Measurements from ENCODE around the gene MED13L. TPM values are rescaled to one million over a fixed set of nuclear protein-coding genes. Genes with fewer than 3 reads are reported as not detected.

Gene MED13L
- total and polyA plus RNA-seq, 2 of the 8 experiments (the other 6 are each of a cell fraction or from before 2014, with no cell fraction given) = 15.9 to 51.7 TPM

- no peak overlapping the region for H2BK15ac ChIP-seq (ENCODE audit: low read length)
- H2AFZ ChIP-seq (ENCODE audit: low read length) = no peak overlapping the region
- H4K5ac ChIP-seq (ENCODE audit: insufficient read length, low read depth, low read length) = no peak overlapping the region
- no peak for FAIRE-seq
- WGBS, 2 experiments (ENCODE audit: extremely low coverage in 1 of 2, insufficient coverage in 1 of 2, insufficient read length in 1 of 2, insufficient replicate concordance in 2 of 2, low coverage in 1 of 2, low lambda C conversion rate in 2 of 2, missing lambda C conversion rate in 1 of 2) = 85% methylated on average over 1 of the region's 1 CpG; no CpG with 5 or more reads in 1 of the 2 experiments
- no peak for TF ChIP-seq CREB1 (IDR thresholded peaks at IDR 0.05)
- TF ChIP-seq TEAD4 (IDR thresholded peaks at IDR 0.05; ENCODE audit: low read depth, low read length) = no peak
- TF ChIP-seq EGR1 (IDR thresholded peaks at IDR 0.05; ENCODE audit: borderline replicate concordance, low read depth, low read length) = no peak
- no peak for TF ChIP-seq ASH2L (IDR thresholded peaks at IDR 0.05; ENCODE audit: low read length)
- no peak for TF ChIP-seq SAP30 (IDR thresholded peaks at IDR 0.05; ENCODE audit: insufficient read depth, insufficient replicate concordance, low read length)
- no peak for TF ChIP-seq MAFK (IDR thresholded peaks at IDR 0.05; ENCODE audit: low read depth, low read length)
- no peak for TF ChIP-seq NANOG (IDR thresholded peaks at IDR 0.05; ENCODE audit: insufficient read depth, low read depth, low read length, poor library complexity, severe bottlenecking)
- no peak for TF ChIP-seq TCF12 (IDR thresholded peaks at IDR 0.05; ENCODE audit: low read depth, low read length)
- TF ChIP-seq ATF2 (IDR thresholded peaks at IDR 0.05; ENCODE audit: low read length) = no peak
- no peak overlapping the region for H2BK12ac ChIP-seq (ENCODE audit: low read depth, low read length)
- H3K4me3 ChIP-seq (ENCODE audit: extremely low read depth in 1 of 4, insufficient read depth in 2 of 4, low read depth in 3 of 4, low read length in 4 of 4) = no peak overlapping the region
- H3K23ac ChIP-seq (ENCODE audit: insufficient read length) = no peak overlapping the region
- H3K79me2 ChIP-seq (ENCODE audit: control insufficient read depth in 1 of 2, insufficient read depth in 2 of 2, low read length in 2 of 2) = peaks cover 27 to 98% of the 10 kb centered on the region in 2 experiments; a peak in 3 of 4 replicates
- DNase-seq (ENCODE audit: low read depth in 1 of 2, low spot score in 2 of 2) = no peak
- H2AK5ac ChIP-seq (ENCODE audit: low read depth, low read length) = no peak overlapping the region
- no peak overlapping the region for H2BK120ac ChIP-seq (replicated peaks; ENCODE audit: low read depth, low read length)
- peaks cover 8% of the 10 kb centered on the region; the same call in 1 of the 2 replicates for H3K79me1 ChIP-seq (ENCODE audit: low read depth, low read length)
- H3K9ac ChIP-seq (replicated peaks in 1 of 4; ENCODE audit: extremely low read depth in 1 of 4, low read depth in 3 of 4, low read length in 3 of 4) = no peak overlapping the region
- peaks cover 0 to 12% of the 10 kb centered on the region in 2 experiments for H4K20me1 ChIP-seq (replicated peaks in 1 of 2; ENCODE audit: control insufficient read depth in 1 of 2, insufficient read depth in 2 of 2, low read length in 2 of 2)
- peaks cover 0 to 8% (median 6%) of the 10 kb centered on the region in 4 experiments; a peak in 4 of 7 replicates for H3K4me1 ChIP-seq (replicated peaks in 1 of 4; ENCODE audit: control insufficient read depth in 3 of 4, insufficient read depth in 4 of 4, low read length in 3 of 4)
- no peak overlapping the region for H3K4me2 ChIP-seq (ENCODE audit: insufficient read depth in 1 of 2, low read depth in 2 of 2, low read length in 2 of 2)
- no peak overlapping the region for H2BK20ac ChIP-seq (ENCODE audit: low read length)
- no peaks in the 10 kb centered on the region for H3K23me2 ChIP-seq (ENCODE audit: low read depth, low read length)
- H3K27ac ChIP-seq (ENCODE audit: low read depth, low read length) = no peak overlapping the region
- POLR2A ChIA-PET (ENCODE audit: partially characterized antibody) = interaction anchor here (0.8 kb wide), 1 partner anchor 19 kb away, joined by 5 read pairs; no protein-coding TSS in a partner anchor
- H4K8ac ChIP-seq (ENCODE audit: extremely low read depth, insufficient read depth, low read length) = no peak overlapping the region
- H3K18ac ChIP-seq (ENCODE audit: extremely low read depth, low read length) = no peak overlapping the region
- no peak overlapping the region for H3K14ac ChIP-seq (ENCODE audit: insufficient read length)
- H3K56ac ChIP-seq (replicated peaks; ENCODE audit: insufficient read length, low read depth, low read length) = no peak overlapping the region
- no peaks in the 10 kb centered on the region for H3K36me3 ChIP-seq (ENCODE audit: control insufficient read depth in 2 of 4, insufficient read depth in 4 of 4, low read length in 3 of 4)
- no peak overlapping the region for H2BK5ac ChIP-seq (ENCODE audit: low read depth, low read length)
- H3K27me3 ChIP-seq (replicated peaks in 1 of 4; ENCODE audit: control insufficient read depth in 3 of 4, extremely low read depth in 1 of 4, insufficient read depth in 3 of 4, low read length in 3 of 4) = no peaks in the 10 kb centered on the region
- H3K4ac ChIP-seq (replicated peaks; ENCODE audit: insufficient read length, low read depth, low read length) = no peak overlapping the region
- CTCF ChIA-PET (ENCODE audit: partially characterized antibody) = interaction anchor here (0.7 to 2.1 kb wide), 6 partner anchors 10 to 285 kb away, joined by 3 to 10 read pairs (median 4); no protein-coding TSS in a partner anchor
- no peaks in the 10 kb centered on the region for H3K9me3 ChIP-seq (ENCODE audit: insufficient read depth in 2 of 2, low read depth in 1 of 2, low read length in 1 of 2)
- no peak overlapping the region for H4K91ac ChIP-seq (replicated peaks; ENCODE audit: insufficient read length, low read length)
These were observed 9.5 kb downstream of the MED13L start for GRCh38 chr12:116267948-116268347.
